HCT116 (cell line): Measurements from ENCODE around the gene MORN1. TPM values are rescaled to one million over a fixed set of nuclear protein-coding genes. Genes with fewer than 3 reads are reported as not detected.

Source experiments
- ATAC-seq: fragments of 200-7000 bp; cut with Tn5 transposase; 2 replicates; pipeline ENCODE4 v1.9.1; 2020; ENCODE audit warnings: mild to moderate bottlenecking, moderate library complexity
- BruUV-seq: library from RNA; stranded (reverse); fragments of 400-500 nt; replicated peaks from 2 replicates; lab custom pipeline; 2021; lab: Mats Ljungman, UMichigan
- CTCF ChIA-PET: fragments of 300-600 bp; sonication (Branson Sonifier 250); formaldehyde crosslinking; loops from one replicate; lab custom pipeline; 2021; ENCODE audit warnings: antibody characterized with exemption; lab: Charles Lee
- POLR2A ChIA-PET: fragments of 300-600, 350-600 bp; sonication (Branson Sonifier 250); formaldehyde crosslinking; loops from one replicate; lab custom pipeline; 2021; ENCODE audit warnings: antibody characterized with exemption; lab: Charles Lee
- RAD21 ChIA-PET, 2 experiments: fragments of 300-600 bp; sonication (Branson Sonifier 250); formaldehyde crosslinking; loops; one replicate each; lab custom pipeline; 2023; ENCODE audit warnings: low total read pairs in 2 of 2; ENCODE audit not compliant: uncharacterized antibody in 2 of 2, unreplicated experiment in 2 of 2, low non-redundant PET in 1 of 2; lab: Charles Lee
- DNase-seq: peaks from one replicate; pipeline ENCODE4 v3.0.0-alpha.2; 2010; ENCODE audit warnings: low read depth, low spot score
- H2AFZ ChIP-seq: fragments of 200-600 bp; shearing (Covaris generic), sonication (generic); 2 replicates; pipeline ENCODE4 v1.6.1; 2017; ENCODE audit warnings: low read depth, mixed run types, mixed read lengths, antibody characterized with exemption, low read length; ENCODE audit not compliant: poor library complexity, severe bottlenecking
- H3K27ac ChIP-seq: 2 replicates; pipeline ENCODE4 v1.5.1; 2012; ENCODE audit warnings: low read depth, low read length
- H3K27me3 ChIP-seq: fragments of 200-600 bp; sonication (generic); 2 replicates; pipeline ENCODE4 v1.6.1; 2016; ENCODE audit warnings: mixed run types, low read length, mixed read lengths; ENCODE audit not compliant: insufficient read depth
- H3K36me3 ChIP-seq, 2 experiments: fragments of 200-500 bp in 1 of 2; fragments of 200-600 bp in 1 of 2; sonication (Bioruptor generic) in 1 of 2; sonication (generic) in 1 of 2; 2 replicates each; pipeline versions ENCODE4 v1.5.1 to v1.6.1; 2014 to 2016; ENCODE audit warnings: low read length in 2 of 2, inconsistent platforms in 1 of 2, mixed read lengths in 1 of 2, mixed run types in 1 of 2; ENCODE audit not compliant: insufficient read depth in 2 of 2, control insufficient read depth in 1 of 2
- H3K4me1 ChIP-seq, 2 experiments: fragments of 200-600 bp in 1 of 2; sonication (generic) in 1 of 2; 2 replicates each; pipeline versions ENCODE4 v1.5.1 to v1.6.1; 2012 to 2017; ENCODE audit warnings: low read length in 2 of 2, inconsistent platforms in 1 of 2, mild to moderate bottlenecking in 1 of 2, mixed read lengths in 1 of 2, mixed run types in 1 of 2, moderate library complexity in 1 of 2; ENCODE audit not compliant: insufficient read depth in 2 of 2, control insufficient read depth in 1 of 2
- H3K4me2 ChIP-seq: fragments of 200-600 bp; sonication (generic); 2 replicates; pipeline ENCODE4 v1.6.1; 2017; ENCODE audit warnings: mixed run types, low read length, mixed read lengths
- H3K4me3 ChIP-seq, 2 experiments: fragments of 200-600 bp in 1 of 2; sonication (generic) in 1 of 2; replicated peaks in 1 of 2; 2 replicates each; pipeline ENCODE4 v1.5.1; 2011 to 2016; ENCODE audit warnings: low read length in 2 of 2, control low read depth in 1 of 2, low read depth in 1 of 2, mild to moderate bottlenecking in 1 of 2, mixed read lengths in 1 of 2, mixed run types in 1 of 2
- H3K79me2 ChIP-seq: fragments of 200-600 bp; sonication (generic); 2 replicates; pipeline ENCODE4 v1.6.1; 2017; ENCODE audit warnings: mild to moderate bottlenecking, mixed run types, low read length, moderate library complexity, mixed read lengths; ENCODE audit not compliant: insufficient read depth
- H3K9ac ChIP-seq: fragments of 200-600 bp; sonication (generic); 2 replicates; pipeline ENCODE4 v1.6.1; 2016; ENCODE audit warnings: low read length, mixed read lengths
- H3K9me2 ChIP-seq: fragments of 200-600 bp; sonication (generic), shearing (Covaris generic); 2 replicates; pipeline ENCODE4 v1.6.1; 2017; ENCODE audit warnings: mixed run types, mild to moderate bottlenecking, moderate library complexity; ENCODE audit not compliant: insufficient read depth
- H3K9me3 ChIP-seq, 2 experiments: fragments of 200-500 bp in 1 of 2; fragments of 200-600 bp in 1 of 2; sonication (Bioruptor generic) in 1 of 2; sonication (generic) in 1 of 2; 2 replicates each; pipeline ENCODE4 v1.6.1; 2014 to 2017; ENCODE audit warnings: low read length in 2 of 2, mixed read lengths in 2 of 2, inconsistent platforms in 1 of 2, low read depth in 1 of 2, mild to moderate bottlenecking in 1 of 2, mixed run types in 1 of 2, moderate library complexity in 1 of 2; ENCODE audit not compliant: control insufficient read depth in 1 of 2, insufficient read depth in 1 of 2
- H4K20me1 ChIP-seq: fragments of 200-600 bp; sonication (generic), shearing (Covaris generic); 2 replicates; pipeline ENCODE4 v1.6.1; 2017; ENCODE audit warnings: mixed run types, mild to moderate bottlenecking, moderate library complexity; ENCODE audit not compliant: insufficient read depth
- ATF3 ChIP-seq: IDR thresholded peaks from 2 replicates; pipeline ENCODE4 v1.6.1; 2012
- ELF1 ChIP-seq: IDR thresholded peaks from 2 replicates; pipeline ENCODE4 v1.6.1; 2012; ENCODE audit warnings: low read depth, borderline replicate concordance
- FOSL1 ChIP-seq: IDR thresholded peaks from 2 replicates; pipeline ENCODE4 v1.6.1; 2012; ENCODE audit warnings: low read depth
- JUND ChIP-seq: IDR thresholded peaks from 2 replicates; pipeline ENCODE4 v1.6.1; 2012
- MAX ChIP-seq: IDR thresholded peaks from 2 replicates; pipeline ENCODE4 v1.6.1; 2012
- POLR2A ChIP-seq: IDR thresholded peaks from 2 replicates; pipeline ENCODE4 v1.7.0; 2011; ENCODE audit warnings: borderline replicate concordance; ENCODE audit not compliant: insufficient read depth, insufficient read length; ENCODE audit errors: extremely low read depth
- POLR2AphosphoS5 ChIP-seq: IDR thresholded peaks from 2 replicates; pipeline ENCODE4 v1.6.1; 2011; ENCODE audit warnings: mild to moderate bottlenecking, low read depth, low read length, moderate library complexity
- RAD21 ChIP-seq: IDR thresholded peaks from 2 replicates; pipeline ENCODE4 v1.6.1; 2012; ENCODE audit warnings: low read depth, mild to moderate bottlenecking
- REST ChIP-seq: IDR thresholded peaks from 2 replicates; pipeline ENCODE4 v1.6.1; 2012; ENCODE audit warnings: low read depth
- SP1 ChIP-seq: IDR thresholded peaks from 2 replicates; pipeline ENCODE4 v1.6.1; 2012; ENCODE audit warnings: low read depth
- SRF ChIP-seq: IDR thresholded peaks from 2 replicates; pipeline ENCODE4 v1.6.1; 2012; ENCODE audit warnings: low read depth
- TCF7L2 ChIP-seq: IDR thresholded peaks from 2 replicates; pipeline ENCODE4 v1.7.0; 2011; ENCODE audit warnings: borderline replicate concordance, inconsistent platforms; ENCODE audit not compliant: insufficient read depth, insufficient read length; ENCODE audit errors: extremely low read depth
- ZNF274 ChIP-seq: fragments of 200-500 bp; sonication (Bioruptor generic); IDR thresholded peaks from 2 replicates; pipeline ENCODE4 v1.6.1; 2014; ENCODE audit warnings: mild to moderate bottlenecking, low read depth, low read length, inconsistent platforms
- intact Hi-C: fragments of 100-400 bp; cut with micrococcal nuclease; formaldehyde crosslinking; loops from 2 replicates; pipeline ENCODE4 v1.10.0; 2022
- total RNA-seq: library from RNA; stranded (reverse); gene quantifications from one replicate; pipeline ENCODE4 v1.2.1, GENCODE V29; 2021; ENCODE audit not compliant: unreplicated experiment

MORN1 gene
- total RNA-seq, 1 experiment from 2014 or later, result 21.4 TPM

- no peak for TF ChIP-seq RAD21
- TF ChIP-seq REST, result no peak
- no peak for TF ChIP-seq ATF3
Measured at GRCh38 chr1:2356911-2357845, 34.2 kb downstream of the MORN1 start (continued).

GRCh38 chr1:2356401-2356800, 35.0 kb downstream of the MORN1 start:
- RAD21 ChIA-PET, result no interaction called here
- Histone ChIP-seq H3K36me3 (no peaks in the 10 kb centered on the region), H4K20me1 (no peaks in the 10 kb centered on the region), H3K27me3 (no peaks in the 10 kb centered on the region), H3K4me1 (peaks cover 10 to 12% of the 10 kb centered on the region in 2 experiments; a peak in 3 of 4 replicates), H3K27ac (no peak overlapping the region), H3K79me2 (no peaks in the 10 kb centered on the region), H3K4me3 (no peak overlapping the region), H3K4me2 (no peak overlapping the region), H3K9ac (no peak overlapping the region), H3K9me3 (no peaks in the 10 kb centered on the region), H3K9me2 (no peaks in the 10 kb centered on the region), H2AFZ (no peak overlapping the region)
- intact Hi-C loops, result no loop called here
- CTCF ChIA-PET, result no interaction called here
- POLR2A ChIA-PET, result no interaction called here
- ATAC-seq (no peak), DNase-seq (no peak)
- BruUV-seq, result no TSS peak
- no peak for TF ChIP-seq POLR2AphosphoS5
- no peak for TF ChIP-seq POLR2A
- no peak for TF ChIP-seq MAX
- TF ChIP-seq JUND, result no peak
- no peak for TF ChIP-seq ELF1
- TF ChIP-seq SP1, result no peak
- TF ChIP-seq TCF7L2, result no peak
- no peak for TF ChIP-seq REST
- TF ChIP-seq ZNF274, result no peak
- TF ChIP-seq ATF3, result no peak
- TF ChIP-seq SRF, result no peak
- no peak for TF ChIP-seq FOSL1
